Measurements from ENCODE around the gene NMNAT1. TPM values are rescaled to one million over a fixed set of nuclear protein-coding genes. Genes with fewer than 3 reads are reported as not detected.

NMNAT1 gene
- total and polyA plus RNA-seq, 2 of the 8 experiments (the other 6 are each of a cell fraction or from before 2014, with no cell fraction given): 2.0 to 2.5 TPM

- Histone ChIP-seq H2BK12ac (ENCODE audit: low read depth, low read length) (no peak overlapping the region), H3K27ac (ENCODE audit: low read depth, low read length) (no peak overlapping the region), H3K79me1 (ENCODE audit: low read depth, low read length) (no peaks in the 10 kb centered on the region), H3K36me3 (ENCODE audit: control insufficient read depth in 2 of 4, insufficient read depth in 4 of 4, low read length in 3 of 4) (no peaks in the 10 kb centered on the region), H4K20me1 (replicated peaks in 1 of 2; ENCODE audit: control insufficient read depth in 1 of 2, insufficient read depth in 2 of 2, low read length in 2 of 2) (no peaks in the 10 kb centered on the region), H3K4ac (replicated peaks; ENCODE audit: insufficient read length, low read depth, low read length) (no peak overlapping the region), H2BK20ac (ENCODE audit: low read length) (no peak overlapping the region), H3K18ac (ENCODE audit: extremely low read depth, low read length) (no peak overlapping the region), H3K79me2 (ENCODE audit: control insufficient read depth in 1 of 2, insufficient read depth in 2 of 2, low read length in 2 of 2) (no peaks in the 10 kb centered on the region), H2AK5ac (ENCODE audit: low read depth, low read length) (no peak overlapping the region), H3K27me3 (replicated peaks in 1 of 4; ENCODE audit: control insufficient read depth in 3 of 4, extremely low read depth in 1 of 4, insufficient read depth in 3 of 4, low read length in 3 of 4) (no peaks in the 10 kb centered on the region), H3K23ac (ENCODE audit: insufficient read length) (no peak overlapping the region), H3K56ac (replicated peaks; ENCODE audit: insufficient read length, low read depth, low read length) (no peak overlapping the region), H3K4me3 (ENCODE audit: extremely low read depth in 1 of 4, insufficient read depth in 2 of 4, low read depth in 3 of 4, low read length in 4 of 4) (no peak overlapping the region), H2BK5ac (ENCODE audit: low read depth, low read length) (no peak overlapping the region), H3K4me1 (replicated peaks in 1 of 4; ENCODE audit: control insufficient read depth in 3 of 4, insufficient read depth in 4 of 4, low read length in 3 of 4) (peaks cover 0 to 9% (median 3%) of the 10 kb centered on the region in 4 experiments; a peak in 4 of 7 replicates), H2BK120ac (replicated peaks; ENCODE audit: low read depth, low read length) (no peak overlapping the region), H4K8ac (ENCODE audit: extremely low read depth, insufficient read depth, low read length) (no peak overlapping the region), H4K91ac (replicated peaks; ENCODE audit: insufficient read length, low read length) (no peak overlapping the region), H3K9me3 (ENCODE audit: insufficient read depth in 2 of 2, low read depth in 1 of 2, low read length in 1 of 2) (no peaks in the 10 kb centered on the region), H3K14ac (ENCODE audit: insufficient read length) (no peak overlapping the region), H3K9ac (replicated peaks in 1 of 4; ENCODE audit: extremely low read depth in 1 of 4, low read depth in 3 of 4, low read length in 3 of 4) (no peak overlapping the region), H3K23me2 (ENCODE audit: low read depth, low read length) (no peaks in the 10 kb centered on the region), H4K5ac (ENCODE audit: insufficient read length, low read depth, low read length) (no peak overlapping the region), H2BK15ac (ENCODE audit: low read length) (no peak overlapping the region), H2AFZ (ENCODE audit: low read length) (no peak overlapping the region), H3K4me2 (ENCODE audit: insufficient read depth in 1 of 2, low read depth in 2 of 2, low read length in 2 of 2) (no peak overlapping the region)
- DNase-seq (ENCODE audit: low read depth in 1 of 2, low spot score in 2 of 2) (no peak), FAIRE-seq (no peak)
- ChIA-PET POLR2A (ENCODE audit: partially characterized antibody) (interaction anchor here (1.7 kb wide), 1 partner anchor 17 kb away, joined by 6 read pairs; the partner anchor contains the start of genes LZIC and NMNAT1), CTCF (ENCODE audit: partially characterized antibody) (interaction anchor here (1.1 to 2.8 kb wide), 3 partner anchors 9 to 192 kb away, joined by 4 to 16 read pairs (median 5); no protein-coding TSS in a partner anchor)
- 96% methylated on average over 4 of the region's 4 CpGs; no CpG with 5 or more reads in 1 of the 2 experiments for WGBS, 2 experiments (ENCODE audit: extremely low coverage in 1 of 2, insufficient coverage in 1 of 2, insufficient read length in 1 of 2, insufficient replicate concordance in 2 of 2, low coverage in 1 of 2, low lambda C conversion rate in 2 of 2, missing lambda C conversion rate in 1 of 2)
- TF ChIP-seq HDAC6 (IDR thresholded peaks at IDR 0.05; ENCODE audit: low read depth, low read length) (no peak), SAP30 (IDR thresholded peaks at IDR 0.05; ENCODE audit: insufficient read depth, insufficient replicate concordance, low read length) (no peak), SIX5 (IDR thresholded peaks at IDR 0.05; ENCODE audit: low read depth, low read length) (no peak), FOSL1 (IDR thresholded peaks at IDR 0.05; ENCODE audit: insufficient read depth, low read depth, low read length) (no peak), GTF2F1 (IDR thresholded peaks at IDR 0.05; ENCODE audit: borderline replicate concordance, low read depth, low read length) (no peak), BCL11A (IDR thresholded peaks at IDR 0.05; ENCODE audit: low read depth in 2 of 2, low read length in 2 of 2) (no peak), CHD2 (IDR thresholded peaks at IDR 0.05; ENCODE audit: low read length) (no peak), EGR1 (IDR thresholded peaks at IDR 0.05; ENCODE audit: borderline replicate concordance, low read depth, low read length) (no peak), CBX8 (IDR thresholded peaks at IDR 0.05; ENCODE audit: borderline replicate concordance, low read depth, low read length) (no peak), ATF3 (IDR thresholded peaks at IDR 0.05; ENCODE audit: insufficient read depth, low read depth, low read length) (no peak), CBX5 (IDR thresholded peaks at IDR 0.05; ENCODE audit: low read depth, low read length) (no peak)
- TF ChIP-seq, protein P1, sequence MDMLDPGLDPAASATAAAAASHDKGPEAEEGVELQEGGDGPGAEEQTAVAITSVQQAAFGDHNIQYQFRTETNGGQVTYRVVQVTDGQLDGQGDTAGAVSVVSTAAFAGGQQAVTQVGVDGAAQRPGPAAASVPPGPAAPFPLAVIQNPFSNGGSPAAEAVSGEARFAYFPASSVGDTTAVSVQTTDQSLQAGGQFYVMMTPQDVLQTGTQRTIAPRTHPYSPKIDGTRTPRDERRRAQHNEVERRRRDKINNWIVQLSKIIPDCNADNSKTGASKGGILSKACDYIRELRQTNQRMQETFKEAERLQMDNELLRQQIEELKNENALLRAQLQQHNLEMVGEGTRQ (IDR thresholded peaks at IDR 0.05; ENCODE audit: low read length): no peak
These were observed 16.7 kb downstream of the NMNAT1 start for GRCh38 chr1:9960011-9960410.

All from H1 (cell line).